NCI-H1105 (cell line): Measurements from ENCODE around the gene CYP2A6.
"Not testable (repeated sequence)": the region's sequence is repeated elsewhere in the genome, so short reads cannot be mapped to it uniquely, and the experiment has no call there.

Source experiments
- DNase-seq: peaks from one replicate; lab custom pipeline; 2025; lab: John Stamatoyannopoulos, UW

CYP2A6 gene

GRCh38 chr19:40819479-40820234, 30.6 kb downstream of the CYP2A6 start:
- DNase-seq, result not testable (repeated sequence)

DNA sequence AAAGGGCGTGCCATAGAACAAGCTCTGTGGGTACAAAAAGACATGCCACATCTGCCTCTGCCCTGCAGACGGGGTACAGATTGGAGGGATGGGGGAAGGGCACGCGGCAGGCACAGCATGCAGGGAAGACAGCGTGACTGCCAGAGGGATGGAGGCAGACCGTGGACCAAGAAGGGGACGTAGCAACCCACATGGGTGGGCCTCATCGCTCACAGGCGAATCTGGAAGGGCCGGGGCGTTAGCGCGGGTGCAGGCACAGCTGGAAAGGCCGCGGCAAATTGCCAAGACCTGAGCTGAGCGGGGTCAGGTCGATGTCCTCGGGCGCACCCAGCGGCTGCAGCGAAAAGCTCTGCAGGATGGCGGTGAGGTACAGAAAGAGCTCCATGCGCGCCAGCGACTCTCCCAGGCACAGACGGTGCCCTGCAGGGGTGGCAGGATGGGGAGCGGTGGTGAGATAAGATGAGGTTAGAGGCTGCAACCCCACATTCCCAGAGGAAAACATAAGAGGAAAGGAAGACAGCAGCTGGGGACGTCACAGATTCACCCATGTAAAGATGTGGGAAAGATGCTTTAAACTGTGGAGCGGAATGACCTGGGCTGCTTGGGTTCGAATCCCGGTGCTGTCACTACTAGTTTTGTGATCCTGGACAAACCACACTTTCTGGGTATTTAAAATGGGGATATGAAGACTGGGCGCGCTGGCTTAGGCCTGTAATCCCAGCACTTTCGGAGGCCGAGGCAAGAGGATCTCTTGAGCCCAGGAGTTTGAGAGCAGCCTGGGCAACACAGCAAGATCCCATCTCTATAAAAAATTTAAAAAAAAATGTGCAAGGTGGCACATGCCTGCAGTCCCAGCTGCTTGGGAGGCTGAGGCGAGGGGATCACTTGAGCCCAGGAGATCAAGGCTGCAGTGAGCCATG, 31.5 kb downstream of the CYP2A6 start:
- DNase-seq, result peak; percentile 58

GRCh38 chr19:40815223-40815622, 35.0 kb downstream of the CYP2A6 start:
- DNase-seq, result no peak

- no peak for DNase-seq
Measured at GRCh38 chr19:40813182-40813581, 37.1 kb downstream of the CYP2A6 start.

DNA sequence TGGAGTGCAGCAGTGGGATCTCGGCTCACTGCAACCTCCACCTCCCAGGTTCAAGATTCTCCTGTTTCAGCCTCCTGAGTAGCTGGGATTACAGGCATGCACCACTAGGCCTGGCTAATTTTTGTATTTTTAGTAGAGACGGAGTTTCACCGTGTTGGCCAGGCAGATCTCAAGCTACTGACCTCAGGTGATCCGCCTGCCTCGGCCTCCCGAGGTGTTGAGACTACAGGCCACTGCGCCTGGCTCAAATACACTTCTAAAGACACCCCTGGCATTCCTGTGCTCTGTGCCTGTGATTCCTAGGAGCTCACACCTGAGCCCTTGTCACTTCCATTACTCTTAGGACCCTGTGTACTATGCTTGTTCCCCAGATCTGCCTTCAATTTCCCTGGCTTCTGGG, 37.7 kb downstream of the CYP2A6 start:
- not testable (repeated sequence) for DNase-seq

GRCh38 chr19:40811478-40812341, 38.5 kb downstream of the CYP2A6 start:
- DNase-seq, result no peak

- peak; percentile 45 for DNase-seq
Measured at GRCh38 chr19:40810649-40811408, 39.4 kb downstream of the CYP2A6 start.

GRCh38 chr19:40810160-40810559, 40.1 kb downstream of the CYP2A6 start:
- no peak for DNase-seq

GRCh38 chr19:40809358-40810086, 40.7 kb downstream of the CYP2A6 start:
- DNase-seq, result no peak

DNA sequence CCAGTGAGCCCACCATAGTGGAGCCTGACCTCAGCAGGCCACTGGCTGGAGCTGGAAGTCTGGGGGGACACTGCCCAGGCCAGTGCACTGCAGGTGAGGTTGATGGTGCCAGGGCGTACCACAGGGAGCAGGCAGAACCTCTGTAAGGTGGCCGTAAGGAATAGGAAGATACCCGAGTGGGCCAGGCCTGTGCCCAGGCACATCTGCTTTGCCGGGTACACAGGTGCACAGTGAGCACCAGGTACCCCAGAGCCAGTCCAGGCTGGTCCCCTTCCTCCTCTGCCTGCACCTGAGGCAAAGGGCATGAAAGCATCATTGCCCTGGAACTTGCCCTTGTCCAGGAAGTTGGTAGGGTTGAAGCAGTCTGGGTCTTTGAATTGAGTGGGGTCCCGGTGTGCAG, 41.8 kb downstream of the CYP2A6 start:
- DNase-seq, result no peak

- DNase-seq, result no peak
Measured at GRCh38 chr19:40808021-40808325, 42.3 kb downstream of the CYP2A6 start.

- no peak for DNase-seq
Measured at GRCh38 chr19:40807147-40808020, 42.9 kb downstream of the CYP2A6 start.

DNA sequence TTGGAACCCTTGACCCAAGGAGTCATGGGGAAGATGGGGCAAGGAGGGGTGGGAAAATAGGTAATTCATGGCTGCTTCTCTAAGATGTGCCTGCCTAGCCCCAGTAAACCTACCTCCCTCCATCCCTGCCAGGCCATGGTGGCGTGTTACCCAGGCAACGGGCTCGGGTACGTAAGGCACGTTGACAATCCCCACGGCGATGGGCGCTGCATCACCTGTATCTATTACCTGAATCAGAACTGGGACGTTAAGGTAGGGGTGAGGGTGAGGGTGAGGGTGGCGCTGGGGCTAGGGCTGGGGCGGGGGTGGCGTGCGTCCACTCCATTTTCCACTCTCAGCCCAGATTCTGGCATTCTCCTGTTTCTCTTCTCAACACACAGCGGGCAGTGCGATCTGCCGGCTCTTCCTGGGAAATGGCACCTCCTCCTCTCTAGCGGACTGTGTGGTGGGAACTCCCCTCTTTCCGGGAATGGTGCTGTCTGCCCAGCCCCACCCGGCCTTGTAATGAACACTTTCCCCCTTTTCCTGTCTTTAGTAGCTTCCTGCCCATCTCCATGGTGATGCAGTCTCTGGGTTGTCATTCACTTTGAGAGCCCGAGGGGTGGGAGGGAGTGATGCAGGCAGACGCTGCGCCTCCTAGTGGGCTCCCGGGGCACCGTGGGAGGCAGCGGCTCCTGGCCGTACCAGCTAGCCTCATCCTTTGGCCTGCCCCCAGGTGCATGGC, 43.7 kb downstream of the CYP2A6 start:
- DNase-seq, result peak; percentile 22

GRCh38 chr19:40805258-40805868, 44.9 kb downstream of the CYP2A6 start:
- DNase-seq, result no peak

DNA sequence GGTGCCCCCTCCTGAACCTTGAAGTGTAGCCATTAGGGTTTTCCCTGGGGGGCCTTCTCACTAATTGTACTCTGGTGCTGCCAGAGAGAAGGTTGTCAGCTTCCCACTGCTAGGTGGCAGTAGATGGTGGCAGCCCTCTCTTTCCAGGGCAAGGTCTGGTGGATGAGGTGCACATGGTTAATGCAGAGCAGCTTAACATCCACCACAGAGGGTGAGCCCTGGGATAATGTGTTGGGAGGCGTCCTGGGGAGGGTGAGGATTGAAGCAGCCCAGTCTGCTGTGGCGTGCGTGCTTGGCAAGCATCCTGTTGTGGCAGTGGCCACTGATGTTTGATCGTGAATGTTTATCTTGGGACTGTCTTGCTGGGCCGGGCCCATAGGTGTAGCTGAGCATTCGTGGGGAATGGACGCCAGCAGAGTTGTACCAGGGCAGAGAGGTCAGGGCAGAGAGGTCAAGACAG, 45.4 kb downstream of the CYP2A6 start:
- no peak for DNase-seq

DNA sequence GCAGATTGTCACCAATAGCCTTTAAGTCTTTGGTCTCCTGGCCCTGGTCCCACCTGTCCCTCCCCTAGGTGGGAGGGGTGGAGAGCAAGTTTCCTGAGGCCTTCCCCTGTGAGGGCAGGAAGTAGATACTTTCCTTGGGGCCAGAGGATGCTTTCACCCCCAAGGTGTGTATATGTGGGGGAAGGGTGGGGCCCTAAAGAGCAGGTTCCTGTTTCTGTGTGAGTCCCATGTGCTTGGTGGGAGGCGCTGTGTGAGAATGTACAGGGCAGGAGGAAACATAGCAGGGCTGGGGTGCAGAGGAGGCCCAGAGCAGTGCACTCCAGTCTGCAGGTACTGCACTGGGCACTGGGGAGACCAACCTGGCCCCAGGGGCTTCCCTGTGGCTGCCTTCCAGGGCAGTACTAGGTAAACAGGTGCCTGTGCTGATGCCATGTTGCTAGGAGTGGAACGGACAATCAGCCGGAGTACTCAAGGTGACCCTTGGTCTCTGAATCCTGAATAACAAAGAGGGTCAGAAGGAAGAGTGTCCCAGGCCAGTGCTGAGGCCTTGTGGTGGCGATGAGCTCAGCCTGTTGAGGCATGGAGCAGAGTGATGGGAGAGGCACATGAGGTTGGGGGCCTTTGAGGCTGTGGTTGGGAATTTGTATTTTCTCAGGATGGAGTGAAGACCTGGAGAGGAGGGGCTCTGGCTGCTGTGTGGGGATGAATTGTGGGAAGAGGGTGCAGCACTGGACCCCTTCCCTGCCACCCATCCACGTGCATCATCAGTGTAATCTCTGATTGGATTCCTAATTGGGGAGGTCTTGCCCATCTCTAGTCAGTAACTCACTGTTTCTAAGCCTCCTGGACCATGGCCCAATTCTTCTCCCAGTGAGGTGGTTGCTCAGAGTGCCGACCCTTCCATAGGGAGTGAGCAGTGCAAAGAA, 46.1 kb downstream of the CYP2A6 start:
- DNase-seq, result no peak

- no peak for DNase-seq
Measured at GRCh38 chr19:40803170-40803856, 46.9 kb downstream of the CYP2A6 start.
